Glutamatergic neuron (in vitro differentiated cells): ENCODE data around the gene ZNF407. TPM values are rescaled to one million over a fixed set of nuclear protein-coding genes. Genes with fewer than 3 reads are reported as not detected.

Experiments
- DNase-seq: peaks from one replicate; pipeline ENCODE4 v3.0.0; 2022
- H3K27ac Mint-ChIP-seq: one replicate; pipeline ENCODE4 v1.8.0; 2020; ENCODE audit warnings: mild to moderate bottlenecking, mixed read lengths, inconsistent platforms; ENCODE audit not compliant: unreplicated experiment
- H3K27me3 Mint-ChIP-seq: one replicate; pipeline ENCODE4 v1.8.0; 2020; ENCODE audit warnings: mild to moderate bottlenecking, moderate library complexity, mixed read lengths, inconsistent platforms; ENCODE audit not compliant: unreplicated experiment
- H3K36me3 Mint-ChIP-seq: one replicate; pipeline ENCODE4 v1.8.0; 2020; ENCODE audit warnings: mild to moderate bottlenecking, mixed read lengths, inconsistent platforms; ENCODE audit not compliant: unreplicated experiment
- H3K4me1 Mint-ChIP-seq: one replicate; pipeline ENCODE4 v1.8.0; 2020; ENCODE audit warnings: mild to moderate bottlenecking, low read depth, mixed read lengths, inconsistent platforms; ENCODE audit not compliant: unreplicated experiment
- H3K4me3 Mint-ChIP-seq: one replicate; pipeline ENCODE4 v1.8.0; 2020; ENCODE audit warnings: mild to moderate bottlenecking, mixed read lengths, inconsistent platforms; ENCODE audit not compliant: unreplicated experiment
- H3K9me3 Mint-ChIP-seq: one replicate; pipeline ENCODE4 v1.8.0; 2020; ENCODE audit warnings: mild to moderate bottlenecking, moderate library complexity, mixed read lengths, inconsistent platforms; ENCODE audit not compliant: unreplicated experiment
- total RNA-seq: library from RNA; stranded (reverse); fragmentation: NEBNext Ultra II Directional; extraction: Animal tissue kit (Norgen Biotek cat#: 25700); gene quantifications from one replicate; pipeline ENCODE4 v1.2.1, GENCODE V29; 2021; ENCODE audit not compliant: unreplicated experiment
- TF ChIP-seq, protein P1 (sequence below): fragments of 200-600 bp; sonication (generic); IDR thresholded peaks from one replicate; pipeline ENCODE4 v1.5.0; 2021; ENCODE audit not compliant: partially characterized antibody, unreplicated experiment

ZNF407 gene
- total RNA-seq, 1 donor from 2014 or later: 15.8 TPM

DNA sequence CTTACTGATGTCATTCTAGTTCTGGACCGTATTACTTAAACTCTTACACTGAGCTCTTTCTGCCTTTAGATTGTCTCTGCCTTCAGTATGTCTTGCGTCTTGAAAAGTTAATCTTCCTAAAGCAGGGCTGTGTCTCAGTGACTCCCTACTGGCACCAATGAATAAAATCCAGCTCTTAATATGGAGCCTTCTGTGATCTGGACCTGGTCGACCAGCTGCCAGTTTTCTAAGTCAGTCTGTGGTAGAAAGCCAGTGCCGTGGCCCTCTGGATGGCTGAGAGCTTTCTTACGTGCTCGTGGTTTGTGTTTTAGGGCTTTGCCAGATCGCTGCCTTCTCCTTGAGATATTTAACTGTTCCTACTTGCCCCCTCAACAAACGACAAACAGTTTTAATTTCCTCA, 26.8 kb downstream of the ZNF407 start:
- no peak for DNase-seq
- H3K27ac Mint-ChIP-seq: no peak overlapping the region

DNA sequence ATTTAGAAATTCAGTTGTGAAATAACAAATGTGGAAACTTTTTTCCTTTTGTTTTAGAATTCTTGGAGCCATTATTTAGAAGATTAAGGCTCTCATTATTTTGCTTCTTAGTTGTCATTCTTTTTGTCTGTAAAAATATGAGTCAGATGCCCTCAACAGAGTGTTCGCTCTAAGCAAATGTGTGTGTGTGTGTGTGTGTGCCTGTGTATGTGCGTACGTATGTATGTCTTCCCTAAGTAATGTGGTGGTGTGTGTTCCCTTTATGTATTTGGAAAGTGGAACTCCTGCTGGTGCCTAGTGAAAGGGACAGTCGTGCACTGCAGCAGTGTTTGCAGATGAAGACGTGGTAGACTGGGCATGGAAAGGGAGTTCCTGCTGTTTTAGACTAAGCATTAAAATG, 27.5 kb downstream of the ZNF407 start:
- no peaks in the 10 kb centered on the region for H3K36me3 Mint-ChIP-seq
- no peaks in the 10 kb centered on the region for H3K9me3 Mint-ChIP-seq
- peaks cover 2% of the 10 kb centered on the region for H3K4me1 Mint-ChIP-seq
- H3K27ac Mint-ChIP-seq: no peak overlapping the region
- H3K4me3 Mint-ChIP-seq: no peak overlapping the region
- no peaks in the 10 kb centered on the region for H3K27me3 Mint-ChIP-seq
- TF ChIP-seq, protein P1, sequence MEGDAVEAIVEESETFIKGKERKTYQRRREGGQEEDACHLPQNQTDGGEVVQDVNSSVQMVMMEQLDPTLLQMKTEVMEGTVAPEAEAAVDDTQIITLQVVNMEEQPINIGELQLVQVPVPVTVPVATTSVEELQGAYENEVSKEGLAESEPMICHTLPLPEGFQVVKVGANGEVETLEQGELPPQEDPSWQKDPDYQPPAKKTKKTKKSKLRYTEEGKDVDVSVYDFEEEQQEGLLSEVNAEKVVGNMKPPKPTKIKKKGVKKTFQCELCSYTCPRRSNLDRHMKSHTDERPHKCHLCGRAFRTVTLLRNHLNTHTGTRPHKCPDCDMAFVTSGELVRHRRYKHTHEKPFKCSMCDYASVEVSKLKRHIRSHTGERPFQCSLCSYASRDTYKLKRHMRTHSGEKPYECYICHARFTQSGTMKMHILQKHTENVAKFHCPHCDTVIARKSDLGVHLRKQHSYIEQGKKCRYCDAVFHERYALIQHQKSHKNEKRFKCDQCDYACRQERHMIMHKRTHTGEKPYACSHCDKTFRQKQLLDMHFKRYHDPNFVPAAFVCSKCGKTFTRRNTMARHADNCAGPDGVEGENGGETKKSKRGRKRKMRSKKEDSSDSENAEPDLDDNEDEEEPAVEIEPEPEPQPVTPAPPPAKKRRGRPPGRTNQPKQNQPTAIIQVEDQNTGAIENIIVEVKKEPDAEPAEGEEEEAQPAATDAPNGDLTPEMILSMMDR: no peak
- DNase-seq: no peak

More for the DNA sequence above, 26.8 kb downstream of the ZNF407 start:
- no peaks in the 10 kb centered on the region for H3K9me3 Mint-ChIP-seq
- H3K4me3 Mint-ChIP-seq: no peak overlapping the region
- H3K27me3 Mint-ChIP-seq: no peaks in the 10 kb centered on the region
- TF ChIP-seq, protein P1: no peak
- H3K36me3 Mint-ChIP-seq: no peaks in the 10 kb centered on the region
- peaks cover 2% of the 10 kb centered on the region for H3K4me1 Mint-ChIP-seq

DNA sequence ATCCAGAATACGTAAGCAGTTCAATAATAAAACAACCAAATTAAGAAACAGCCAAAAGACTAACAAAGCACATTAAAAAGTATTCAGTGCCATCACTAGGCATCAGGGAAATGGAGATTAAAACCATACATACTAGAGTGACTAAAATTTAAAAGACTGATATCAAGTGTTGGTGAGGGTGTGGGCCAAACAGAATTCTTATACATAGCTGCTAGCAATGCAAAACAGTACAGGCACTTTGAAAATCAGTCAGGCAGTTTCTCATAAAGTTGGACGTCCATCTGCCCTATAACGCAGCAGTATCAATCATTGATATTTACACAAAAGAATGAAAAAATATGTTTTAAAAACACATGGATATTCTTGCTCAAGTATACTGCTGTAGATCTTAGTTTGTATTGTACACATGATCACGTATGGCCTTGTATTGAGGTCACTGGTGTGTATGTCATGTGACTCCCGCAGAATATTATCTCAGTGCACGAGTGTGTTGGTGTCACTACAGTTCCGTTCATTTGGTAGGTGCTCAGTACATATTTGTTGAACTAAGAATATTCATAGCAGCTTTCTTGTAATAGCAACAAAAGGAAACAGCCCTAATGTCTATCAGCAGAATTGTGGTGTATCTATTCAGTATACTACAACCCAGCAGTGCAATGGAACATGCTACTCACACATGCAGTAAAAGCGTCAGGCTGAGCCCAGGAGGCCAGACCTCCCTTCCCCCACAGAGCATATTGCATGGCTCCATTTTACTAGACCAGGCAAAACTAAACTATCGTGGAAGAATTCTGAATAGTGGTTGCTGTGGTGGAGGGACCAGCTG, 28.6 kb downstream of the ZNF407 start:
- no peak for DNase-seq
- no peaks in the 10 kb centered on the region for H3K36me3 Mint-ChIP-seq
- no peak overlapping the region for H3K4me3 Mint-ChIP-seq
- no peak overlapping the region for H3K27ac Mint-ChIP-seq
- peaks cover 7% of the 10 kb centered on the region for H3K4me1 Mint-ChIP-seq
- H3K9me3 Mint-ChIP-seq: no peaks in the 10 kb centered on the region
- no peaks in the 10 kb centered on the region for H3K27me3 Mint-ChIP-seq
- TF ChIP-seq, protein P1: no peak

DNA sequence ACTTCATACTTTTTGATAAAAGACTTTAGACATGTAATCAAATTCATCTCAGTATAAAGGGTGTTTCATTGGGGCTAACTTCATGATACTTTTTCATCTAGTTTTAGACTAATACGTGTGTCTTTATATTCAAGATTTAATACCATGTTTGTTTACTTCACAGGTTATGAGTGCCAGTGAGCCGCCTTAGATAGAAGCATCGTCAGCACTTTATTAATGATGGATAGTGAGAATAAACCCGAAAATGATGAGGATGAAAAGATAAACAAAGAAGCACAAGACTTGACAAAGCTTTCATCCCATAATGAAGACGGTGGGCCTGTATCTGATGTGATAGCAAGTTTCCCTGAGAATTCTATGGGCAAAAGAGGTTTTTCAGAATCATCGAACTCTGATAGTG, 33.1 kb downstream of the ZNF407 start:
- no peak overlapping the region for H3K4me3 Mint-ChIP-seq
- no peaks in the 10 kb centered on the region for H3K27me3 Mint-ChIP-seq
- no peak overlapping the region for H3K27ac Mint-ChIP-seq
- TF ChIP-seq, protein P1: no peak
- DNase-seq: no peak
- peaks cover 6% of the 10 kb centered on the region for H3K36me3 Mint-ChIP-seq
- H3K9me3 Mint-ChIP-seq: no peaks in the 10 kb centered on the region
- peaks cover 11% of the 10 kb centered on the region for H3K4me1 Mint-ChIP-seq

DNA sequence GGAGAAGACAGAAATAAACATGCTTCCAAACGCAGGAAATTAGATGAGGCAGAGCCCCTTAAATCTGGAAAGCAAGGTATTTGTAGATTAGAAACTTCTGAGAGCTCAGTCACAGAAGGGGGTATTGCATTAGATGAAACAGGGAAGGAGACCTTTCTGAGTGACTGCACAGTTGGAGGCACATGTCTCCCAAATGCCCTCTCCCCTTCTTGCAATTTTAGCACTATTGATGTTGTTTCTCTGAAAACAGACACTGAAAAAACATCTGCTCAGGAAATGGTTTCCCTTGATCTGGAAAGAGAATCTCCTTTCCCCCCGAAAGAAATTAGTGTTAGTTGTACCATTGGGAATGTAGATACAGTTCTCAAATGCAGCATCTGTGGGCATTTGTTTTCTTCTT, 33.5 kb downstream of the ZNF407 start:
- Mint-ChIP-seq H3K4me3 (no peak overlapping the region), H3K27ac (no peak overlapping the region), H3K27me3 (no peaks in the 10 kb centered on the region), H3K36me3 (peaks cover 6% of the 10 kb centered on the region), H3K4me1 (peaks cover 11% of the 10 kb centered on the region), H3K9me3 (no peaks in the 10 kb centered on the region)
- DNase-seq: no peak
- TF ChIP-seq, protein P1: no peak
